ENCODE data around the gene CXCR5. TPM values are rescaled to one million over a fixed set of nuclear protein-coding genes. Genes with fewer than 3 reads are reported as not detected.

The CXCR5 gene
- total and polyA plus RNA-seq, 7 donors: under 0.01 to 11.5 (median 0.23) TPM; not detected in 4

- no peak for DNase-seq
- Histone ChIP-seq H3K4me1 (peaks cover 0 to 59% (median 50%) of the 10 kb centered on the region in 4 donors), H3K27me3 (no peaks in the 10 kb centered on the region), H3K4me3 (peak overlapping the region; percentile 16 to 60 (median 41)), H3K36me3 (no peaks in the 10 kb centered on the region), H3K27ac (peak overlapping the region; percentile 79 to 95 (median 84)), H3K9me3 (no peaks in the 10 kb centered on the region)
- TF ChIP-seq, protein P1, sequence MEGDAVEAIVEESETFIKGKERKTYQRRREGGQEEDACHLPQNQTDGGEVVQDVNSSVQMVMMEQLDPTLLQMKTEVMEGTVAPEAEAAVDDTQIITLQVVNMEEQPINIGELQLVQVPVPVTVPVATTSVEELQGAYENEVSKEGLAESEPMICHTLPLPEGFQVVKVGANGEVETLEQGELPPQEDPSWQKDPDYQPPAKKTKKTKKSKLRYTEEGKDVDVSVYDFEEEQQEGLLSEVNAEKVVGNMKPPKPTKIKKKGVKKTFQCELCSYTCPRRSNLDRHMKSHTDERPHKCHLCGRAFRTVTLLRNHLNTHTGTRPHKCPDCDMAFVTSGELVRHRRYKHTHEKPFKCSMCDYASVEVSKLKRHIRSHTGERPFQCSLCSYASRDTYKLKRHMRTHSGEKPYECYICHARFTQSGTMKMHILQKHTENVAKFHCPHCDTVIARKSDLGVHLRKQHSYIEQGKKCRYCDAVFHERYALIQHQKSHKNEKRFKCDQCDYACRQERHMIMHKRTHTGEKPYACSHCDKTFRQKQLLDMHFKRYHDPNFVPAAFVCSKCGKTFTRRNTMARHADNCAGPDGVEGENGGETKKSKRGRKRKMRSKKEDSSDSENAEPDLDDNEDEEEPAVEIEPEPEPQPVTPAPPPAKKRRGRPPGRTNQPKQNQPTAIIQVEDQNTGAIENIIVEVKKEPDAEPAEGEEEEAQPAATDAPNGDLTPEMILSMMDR (IDR thresholded peaks at IDR 0.05): no peak
- TF ChIP-seq POLR2A (IDR thresholded peaks at IDR 0.05): no peak
- no peak for TF ChIP-seq POLR2AphosphoS5 (IDR thresholded peaks at IDR 0.05)
- TF ChIP-seq EP300 (IDR thresholded peaks at IDR 0.05): no peak
- 61 to 76% methylated on average over 5 of the region's 5 CpGs for WGBS, 2 donors
- intact Hi-C loops (cut with DNase I): no loop called here
Observed at GRCh38 chr11:118887206-118887605, 3.5 kb downstream of the CXCR5 start.

DNA sequence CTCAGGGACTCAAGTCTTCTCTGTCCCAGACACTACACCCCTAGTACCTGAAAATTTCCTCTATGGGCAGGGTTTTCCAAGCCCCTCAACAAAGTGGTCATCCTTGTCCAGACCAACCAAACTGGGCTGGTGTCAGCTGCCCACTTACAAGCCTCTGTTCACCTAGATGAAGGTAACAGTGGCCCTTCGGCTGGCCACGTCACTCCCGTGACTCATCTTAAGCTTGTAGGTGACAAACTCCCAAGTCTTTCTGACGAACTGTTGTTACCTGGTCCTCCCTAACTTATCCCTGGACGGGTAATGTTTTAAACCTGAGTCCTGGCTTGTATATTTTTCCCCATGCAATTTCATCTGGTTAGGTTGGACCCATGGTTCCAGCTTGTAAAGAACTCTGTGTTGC, 4.7 kb downstream of the CXCR5 start:
- WGBS, 2 donors: 86 to 88% methylated on average over 5 of the region's 5 CpGs
- H3K4me3 ChIP-seq: peak overlapping the region in 1 of 4 donors; percentile 44
- DNase-seq: no peak
- H3K4me1 ChIP-seq: peaks cover 0 to 59% (median 48%) of the 10 kb centered on the region in 4 donors
- no peaks in the 10 kb centered on the region for H3K27me3 ChIP-seq
- no peaks in the 10 kb centered on the region for H3K9me3 ChIP-seq
- intact Hi-C loops (cut with DNase I): no loop called here
- peak overlapping the region; percentile 79 to 95 (median 84) for H3K27ac ChIP-seq
- TF ChIP-seq POLR2A (IDR thresholded peaks at IDR 0.05) (no peak), EP300 (IDR thresholded peaks at IDR 0.05) (no peak), POLR2AphosphoS5 (IDR thresholded peaks at IDR 0.05) (no peak)
- TF ChIP-seq, protein P1 (IDR thresholded peaks at IDR 0.05): no peak
- peaks cover 0 to under 1% (median 0%) of the 10 kb centered on the region in 4 donors for H3K36me3 ChIP-seq

- intact Hi-C loops (cut with DNase I): loop anchor here (5.0 kb wide), 1 partner anchor 38 kb away; the partner anchor contains the start of gene BCL9L
Observed at GRCh38 chr11:118889797-118890196, 6.1 kb downstream of the CXCR5 start.

GRCh38 chr11:118892514-118892913, 8.8 kb downstream of the CXCR5 start:
- no peak overlapping the region for H3K4me3 ChIP-seq
- intact Hi-C loops (cut with DNase I): loop anchor here (5.0 kb wide), 1 partner anchor 35 kb away; the partner anchor contains the start of gene BCL9L
- no peaks in the 10 kb centered on the region for H3K27me3 ChIP-seq
- DNase-seq: no peak
- H3K27ac ChIP-seq: no peak overlapping the region
- peaks cover 0 to 14% (median 0%) of the 10 kb centered on the region in 4 donors for H3K36me3 ChIP-seq
- no peaks in the 10 kb centered on the region for H3K9me3 ChIP-seq
- WGBS, 2 donors: 2 to 4% methylated on average over 4 of the region's 4 CpGs
- TF ChIP-seq, protein P1 (IDR thresholded peaks at IDR 0.05): no peak
- TF ChIP-seq EP300 (IDR thresholded peaks at IDR 0.05) (no peak), POLR2AphosphoS5 (IDR thresholded peaks at IDR 0.05) (no peak), POLR2A (IDR thresholded peaks at IDR 0.05) (no peak)
- peaks cover 0 to 57% (median 43%) of the 10 kb centered on the region in 4 donors for H3K4me1 ChIP-seq

More at GRCh38 chr11:118889797-118890196, 6.1 kb downstream of the CXCR5 start:
- Histone ChIP-seq H3K4me3 (no peak overlapping the region), H3K27ac (peak overlapping the region; percentile 79 to 95 (median 84)), H3K27me3 (no peaks in the 10 kb centered on the region), H3K9me3 (no peaks in the 10 kb centered on the region), H3K4me1 (peaks cover 0 to 61% (median 49%) of the 10 kb centered on the region in 4 donors), H3K36me3 (peaks cover 0 to 9% (median 0%) of the 10 kb centered on the region in 4 donors)
- 78 to 85% methylated on average over 5 of the region's 5 CpGs for WGBS, 2 donors
- DNase-seq: no peak
- TF ChIP-seq EP300 (IDR thresholded peaks at IDR 0.05): no peak
- TF ChIP-seq, protein P1 (IDR thresholded peaks at IDR 0.05): no peak
- TF ChIP-seq POLR2AphosphoS5 (IDR thresholded peaks at IDR 0.05): peak in 3 of 4 donors; percentile 29 to 62 (median 49)

All from sigmoid colon (tissue), 7 donors.